ENCODE measurements around the gene ZNF774. TPM values are rescaled to one million over a fixed set of nuclear protein-coding genes. Genes with fewer than 3 reads are reported as not detected.

The ZNF774 gene
- polyA plus RNA-seq, 12 donors, result 1.9 to 4.2 (median 3.1) TPM; not detected in 2

Other genes with a start within 250 kb of the ZNF774 start
- gene IDH2, start 249.8 kb upstream of the ZNF774 start, polyA plus RNA-seq (ENCODE audit: insufficient read length in 12 of 12), result 100 to 1,000 TPM in 11 of 12 donors, not detected in 1; 159 to 288 (median 245) TPM
- gene SEMA4B, start 151.0 kb upstream of the ZNF774 start, polyA plus RNA-seq (ENCODE audit: insufficient read length in 12 of 12), result 10 to 100 TPM in 2 of 12 donors, 1 to 10 TPM in 9, not detected in 1; 3.5 to 19.7 (median 6.4) TPM
- 10 to 100 TPM in 11 of 12 donors, not detected in 1; 18.9 to 32.1 (median 21.9) TPM for gene CIB1, start 118.3 kb upstream of the ZNF774 start, polyA plus RNA-seq (ENCODE audit: insufficient read length in 12 of 12)
- gene GDPGP1, start 118.1 kb upstream of the ZNF774 start, polyA plus RNA-seq (ENCODE audit: insufficient read length in 12 of 12), result 1 to 10 TPM in 10 of 12 donors, not detected in 2; 1.4 to 3.1 (median 2.1) TPM
- under 1 TPM in 8 of 12 donors, not detected in 4; 0.08 to 0.36 (median 0.21) TPM for gene TTLL13, start 102.7 kb upstream of the ZNF774 start, polyA plus RNA-seq (ENCODE audit: insufficient read length in 12 of 12)
- gene NGRN, start 86.6 kb upstream of the ZNF774 start, polyA plus RNA-seq (ENCODE audit: insufficient read length in 12 of 12), result 100 to 1,000 TPM in 9 of 12 donors, 10 to 100 TPM in 2, not detected in 1; 73.0 to 111 (median 105) TPM
- gene IQGAP1, start 36.0 kb downstream of the ZNF774 start, polyA plus RNA-seq (ENCODE audit: insufficient read length in 12 of 12), result 100 to 1,000 TPM in 5 of 12 donors, 10 to 100 TPM in 7; 66.2 to 209 (median 87.6) TPM
- 10 to 100 TPM in 11 of 12 donors, not detected in 1; 22.6 to 58.0 (median 25.9) TPM for gene CRTC3, start 177.6 kb downstream of the ZNF774 start, polyA plus RNA-seq (ENCODE audit: insufficient read length in 12 of 12)

Measured in muscle of arm (tissue), 12 donors.